ENCODE data around the gene C14orf119. TPM values are rescaled to one million over a fixed set of nuclear protein-coding genes. Genes with fewer than 3 reads are reported as not detected.

The C14orf119 gene
- total and polyA plus RNA-seq, 9 of the 15 experiments (the other 6 are each of a cell fraction or from before 2014, with no cell fraction given) = 36.7 to 251 (median 51.8) TPM

DNA sequence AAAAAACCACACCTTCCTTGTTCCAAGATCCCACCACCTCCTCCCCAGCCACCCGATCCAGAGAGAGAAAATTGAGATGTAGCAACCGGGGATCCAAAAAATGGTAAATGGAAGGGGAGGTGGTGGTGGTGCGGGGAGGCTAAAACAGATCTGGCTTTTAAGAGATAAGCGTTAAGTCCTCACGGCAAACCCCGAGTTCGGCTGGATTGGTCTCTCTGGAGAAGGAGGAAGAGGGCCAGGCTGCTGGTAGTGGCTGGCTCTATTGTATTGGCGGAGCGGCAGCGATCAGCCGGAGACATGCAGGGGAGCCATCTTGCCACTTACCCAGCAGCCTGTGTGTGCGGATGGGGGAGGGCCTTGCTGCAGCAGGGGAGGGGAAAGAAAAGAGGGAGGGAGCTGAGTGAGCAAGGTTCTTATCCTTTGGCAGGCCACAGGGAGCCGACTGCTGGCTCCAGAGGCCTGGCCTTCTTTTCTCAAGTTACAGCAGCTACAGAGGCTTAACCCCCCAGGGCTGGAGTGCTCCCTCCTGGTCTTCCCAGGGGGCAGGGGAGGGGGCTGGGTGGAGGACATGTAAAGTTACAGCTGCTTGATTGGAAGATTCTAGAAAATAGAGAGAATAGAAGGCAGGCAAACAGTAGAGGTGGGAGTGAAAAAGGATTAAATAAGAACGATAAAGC is 23.9 kb upstream of the C14orf119 start (continued):
- TF ChIP-seq, protein P1, sequence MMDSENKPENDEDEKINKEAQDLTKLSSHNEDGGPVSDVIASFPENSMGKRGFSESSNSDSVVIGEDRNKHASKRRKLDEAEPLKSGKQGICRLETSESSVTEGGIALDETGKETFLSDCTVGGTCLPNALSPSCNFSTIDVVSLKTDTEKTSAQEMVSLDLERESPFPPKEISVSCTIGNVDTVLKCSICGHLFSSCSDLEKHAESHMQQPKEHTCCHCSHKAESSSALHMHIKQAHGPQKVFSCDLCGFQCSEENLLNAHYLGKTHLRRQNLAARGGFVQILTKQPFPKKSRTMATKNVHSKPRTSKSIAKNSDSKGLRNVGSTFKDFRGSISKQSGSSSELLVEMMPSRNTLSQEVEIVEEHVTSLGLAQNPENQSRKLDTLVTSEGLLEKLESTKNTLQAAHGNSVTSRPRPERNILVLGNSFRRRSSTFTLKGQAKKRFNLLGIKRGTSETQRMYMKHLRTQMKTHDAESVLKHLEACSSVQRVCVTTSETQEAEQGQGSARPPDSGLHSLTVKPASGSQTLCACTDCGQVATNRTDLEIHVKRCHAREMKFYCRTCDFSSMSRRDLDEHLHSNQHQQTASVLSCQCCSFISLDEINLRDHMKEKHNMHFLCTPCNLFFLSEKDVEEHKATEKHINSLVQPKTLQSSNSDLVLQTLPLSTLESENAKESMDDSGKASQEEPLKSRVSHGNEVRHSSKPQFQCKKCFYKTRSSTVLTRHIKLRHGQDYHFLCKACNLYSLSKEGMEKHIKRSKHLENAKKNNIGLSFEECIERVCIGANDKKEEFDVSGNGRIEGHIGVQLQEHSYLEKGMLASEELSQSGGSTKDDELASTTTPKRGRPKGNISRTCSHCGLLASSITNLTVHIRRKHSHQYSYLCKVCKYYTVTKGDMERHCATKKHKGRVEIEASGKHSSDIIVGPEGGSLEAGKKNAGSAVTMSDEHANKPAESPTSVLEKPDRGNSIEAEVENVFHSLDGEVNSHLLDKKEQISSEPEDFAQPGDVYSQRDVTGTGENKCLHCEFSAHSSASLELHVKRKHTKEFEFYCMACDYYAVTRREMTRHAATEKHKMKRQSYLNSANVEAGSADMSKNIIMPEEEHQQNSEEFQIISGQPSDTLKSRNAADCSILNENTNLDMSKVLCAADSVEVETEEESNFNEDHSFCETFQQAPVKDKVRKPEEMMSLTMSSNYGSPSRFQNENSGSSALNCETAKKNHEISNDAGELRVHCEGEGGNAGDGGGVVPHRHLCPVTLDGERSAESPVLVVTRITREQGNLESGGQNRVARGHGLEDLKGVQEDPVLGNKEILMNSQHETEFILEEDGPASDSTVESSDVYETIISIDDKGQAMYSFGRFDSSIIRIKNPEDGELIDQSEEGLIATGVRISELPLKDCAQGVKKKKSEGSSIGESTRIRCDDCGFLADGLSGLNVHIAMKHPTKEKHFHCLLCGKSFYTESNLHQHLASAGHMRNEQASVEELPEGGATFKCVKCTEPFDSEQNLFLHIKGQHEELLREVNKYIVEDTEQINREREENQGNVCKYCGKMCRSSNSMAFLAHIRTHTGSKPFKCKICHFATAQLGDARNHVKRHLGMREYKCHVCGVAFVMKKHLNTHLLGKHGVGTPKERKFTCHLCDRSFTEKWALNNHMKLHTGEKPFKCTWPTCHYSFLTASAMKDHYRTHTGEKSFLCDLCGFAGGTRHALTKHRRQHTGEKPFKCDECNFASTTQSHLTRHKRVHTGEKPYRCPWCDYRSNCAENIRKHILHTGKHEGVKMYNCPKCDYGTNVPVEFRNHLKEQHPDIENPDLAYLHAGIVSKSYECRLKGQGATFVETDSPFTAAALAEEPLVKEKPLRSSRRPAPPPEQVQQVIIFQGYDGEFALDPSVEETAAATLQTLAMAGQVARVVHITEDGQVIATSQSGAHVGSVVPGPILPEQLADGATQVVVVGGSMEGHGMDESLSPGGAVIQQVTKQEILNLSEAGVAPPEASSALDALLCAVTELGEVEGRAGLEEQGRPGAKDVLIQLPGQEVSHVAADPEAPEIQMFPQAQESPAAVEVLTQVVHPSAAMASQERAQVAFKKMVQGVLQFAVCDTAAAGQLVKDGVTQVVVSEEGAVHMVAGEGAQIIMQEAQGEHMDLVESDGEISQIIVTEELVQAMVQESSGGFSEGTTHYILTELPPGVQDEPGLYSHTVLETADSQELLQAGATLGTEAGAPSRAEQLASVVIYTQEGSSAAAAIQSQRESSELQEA (IDR thresholded peaks at IDR 0.05; ENCODE audit: low read depth) = no peak
- no peak for TF ChIP-seq HMG20A (CRISPR knock-in tag; conservative IDR thresholded peaks at IDR 0.05)
- TF ChIP-seq MCM5 (IDR thresholded peaks at IDR 0.05; ENCODE audit: low read depth) = no peak
- no peak for TF ChIP-seq SMAD2 (IDR thresholded peaks at IDR 0.05; ENCODE audit: low read depth, low read length)
- TF ChIP-seq, protein P2, sequence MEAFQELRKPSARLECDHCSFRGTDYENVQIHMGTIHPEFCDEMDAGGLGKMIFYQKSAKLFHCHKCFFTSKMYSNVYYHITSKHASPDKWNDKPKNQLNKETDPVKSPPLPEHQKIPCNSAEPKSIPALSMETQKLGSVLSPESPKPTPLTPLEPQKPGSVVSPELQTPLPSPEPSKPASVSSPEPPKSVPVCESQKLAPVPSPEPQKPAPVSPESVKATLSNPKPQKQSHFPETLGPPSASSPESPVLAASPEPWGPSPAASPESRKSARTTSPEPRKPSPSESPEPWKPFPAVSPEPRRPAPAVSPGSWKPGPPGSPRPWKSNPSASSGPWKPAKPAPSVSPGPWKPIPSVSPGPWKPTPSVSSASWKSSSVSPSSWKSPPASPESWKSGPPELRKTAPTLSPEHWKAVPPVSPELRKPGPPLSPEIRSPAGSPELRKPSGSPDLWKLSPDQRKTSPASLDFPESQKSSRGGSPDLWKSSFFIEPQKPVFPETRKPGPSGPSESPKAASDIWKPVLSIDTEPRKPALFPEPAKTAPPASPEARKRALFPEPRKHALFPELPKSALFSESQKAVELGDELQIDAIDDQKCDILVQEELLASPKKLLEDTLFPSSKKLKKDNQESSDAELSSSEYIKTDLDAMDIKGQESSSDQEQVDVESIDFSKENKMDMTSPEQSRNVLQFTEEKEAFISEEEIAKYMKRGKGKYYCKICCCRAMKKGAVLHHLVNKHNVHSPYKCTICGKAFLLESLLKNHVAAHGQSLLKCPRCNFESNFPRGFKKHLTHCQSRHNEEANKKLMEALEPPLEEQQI (IDR thresholded peaks at IDR 0.05) = no peak
- TF ChIP-seq NFIX (CRISPR knock-in tag; IDR thresholded peaks at IDR 0.05; ENCODE audit: low read depth) = no peak
- TF ChIP-seq FOS (IDR thresholded peaks at IDR 0.05; ENCODE audit: extremely low read depth, insufficient read length) = no peak
- no peak for TF ChIP-seq MAFK (IDR thresholded peaks at IDR 0.05; ENCODE audit: low read length)

All from K562 (cell line).